SH-SY5Y (cell line): ENCODE data around the gene KCNA10.

Source experiments
- GATA2 ChIP-seq: IDR thresholded peaks from 2 replicates; pipeline ENCODE4 v1.6.1; 2011; ENCODE audit warnings: mild to moderate bottlenecking, low read depth, low read length
- GATA3 ChIP-seq: IDR thresholded peaks from 2 replicates; pipeline ENCODE4 v1.6.1; 2011; ENCODE audit warnings: low read depth, mild to moderate bottlenecking, low read length, moderate library complexity

- no peak for TF ChIP-seq GATA3
- no peak for TF ChIP-seq GATA2
These were observed 4.0 kb upstream of the KCNA10 start for GRCh38 chr1:110523011-110523410.
